Ishikawa (cell line): ENCODE results near the gene BTN1A1.

Experiments used
- EP300 ChIP-seq: IDR thresholded peaks from 2 replicates; pipeline ENCODE4 v1.6.1; 2012; ENCODE audit warnings: borderline replicate concordance
- FOXM1 ChIP-seq: IDR thresholded peaks from 2 replicates; pipeline ENCODE4 v1.6.1; 2012; ENCODE audit warnings: low read depth, borderline replicate concordance
- RAD21 ChIP-seq: IDR thresholded peaks from 2 replicates; pipeline ENCODE4 v1.6.1; 2012; ENCODE audit warnings: low read depth

GRCh38 chr6:26538572-26538902, 38.4 kb downstream of the BTN1A1 start:
- TF ChIP-seq EP300 (no peak), FOXM1 (no peak), RAD21 (no peak)
